Measurements from ENCODE around the gene CGGBP1.

Gene CGGBP1

GRCh38 chr3:88058581-88059379 lies at the start of gene CGGBP1, which contains the start of gene ZNF654:
Gene CGGBP1 (minus strand): TSS chr3:88059005. CDS start chr3:88055976, 3,029 bp downstream.
Gene ZNF654 (plus strand): TSS chr3:88059255. CDS start chr3:88059320, 65 bp downstream.
- no peaks in the 10 kb centered on the region for H3K27me3 ChIP-seq (ENCODE audit: insufficient read depth, low read length, poor library complexity)
- ATAC-seq (ENCODE audit: insufficient read depth, low read depth) (peak; percentile 90), DNase-seq (peak; percentile 99)
- peaks cover 56% of the 10 kb centered on the region for H3K4me1 ChIP-seq (ENCODE audit: insufficient read depth, low read length)
- H3K9ac ChIP-seq (ENCODE audit: low read depth, low read length): peak within 1 kb of the TSS; percentile 88
- peaks cover 41% of the 10 kb centered on the region for H3K36me3 ChIP-seq (ENCODE audit: insufficient read depth, low read length)
- peak within 1 kb of the TSS; percentile 93 for H3K4me2 ChIP-seq (ENCODE audit: insufficient read depth, low read length)
- peak within 1 kb of the TSS; percentile 92 to 97 for H3K4me3 ChIP-seq (ENCODE audit: low read depth in 1 of 2, low read length in 2 of 2)
- H3K27ac ChIP-seq (ENCODE audit: low read length): peak within 1 kb of the TSS; percentile 94
- no peak for TF ChIP-seq CTCF (IDR thresholded peaks at IDR 0.05; ENCODE audit: borderline replicate concordance, extremely low read depth, low read length, poor library complexity, severe bottlenecking)
- TF ChIP-seq EZH2 (IDR thresholded peaks at IDR 0.05; ENCODE audit: borderline replicate concordance, low read depth, low read length, severe bottlenecking): no peak
- no peaks in the 10 kb centered on the region for H3K9me3 ChIP-seq (ENCODE audit: insufficient read depth, low read length, severe bottlenecking)
- H3K79me2 ChIP-seq (ENCODE audit: insufficient read depth, low read length): peaks cover 75% of the 10 kb centered on the region
- H4K20me1 ChIP-seq (ENCODE audit: insufficient read depth, low read length): peaks cover 48% of the 10 kb centered on the region
- H2AFZ ChIP-seq (ENCODE audit: low read depth, low read length): peak within 1 kb of the TSS; percentile 87

- H3K79me2 ChIP-seq (ENCODE audit: insufficient read depth, low read length): peaks cover 47% of the 10 kb centered on the region
- H3K27me3 ChIP-seq (ENCODE audit: insufficient read depth, low read length, poor library complexity): no peaks in the 10 kb centered on the region
- no peaks in the 10 kb centered on the region for H4K20me1 ChIP-seq (ENCODE audit: insufficient read depth, low read length)
- no peak overlapping the region for H3K27ac ChIP-seq (ENCODE audit: low read length)
- DNase-seq (no peak), ATAC-seq (ENCODE audit: insufficient read depth, low read depth) (no peak)
- no peaks in the 10 kb centered on the region for H3K4me1 ChIP-seq (ENCODE audit: insufficient read depth, low read length)
- H3K4me2 ChIP-seq (ENCODE audit: insufficient read depth, low read length): no peak overlapping the region
- H3K9ac ChIP-seq (ENCODE audit: low read depth, low read length): no peak overlapping the region
- H2AFZ ChIP-seq (ENCODE audit: low read depth, low read length): no peak overlapping the region
- no peaks in the 10 kb centered on the region for H3K9me3 ChIP-seq (ENCODE audit: insufficient read depth, low read length, severe bottlenecking)
- no peak for TF ChIP-seq CTCF (IDR thresholded peaks at IDR 0.05; ENCODE audit: borderline replicate concordance, extremely low read depth, low read length, poor library complexity, severe bottlenecking)
- no peak for TF ChIP-seq EZH2 (IDR thresholded peaks at IDR 0.05; ENCODE audit: borderline replicate concordance, low read depth, low read length, severe bottlenecking)
- H3K4me3 ChIP-seq (ENCODE audit: low read depth in 1 of 2, low read length in 2 of 2): no peak overlapping the region
- no peaks in the 10 kb centered on the region; the same call in 1 of the 2 replicates for H3K36me3 ChIP-seq (ENCODE audit: insufficient read depth, low read length)
Measured at GRCh38 chr3:88105325-88105724, 46.5 kb upstream of the CGGBP1 start.

- Histone ChIP-seq H3K27me3 (ENCODE audit: insufficient read depth, low read length, poor library complexity) (no peaks in the 10 kb centered on the region), H3K79me2 (ENCODE audit: insufficient read depth, low read length) (peaks cover 35% of the 10 kb centered on the region), H3K27ac (ENCODE audit: low read length) (no peak overlapping the region), H3K9me3 (ENCODE audit: insufficient read depth, low read length, severe bottlenecking) (no peaks in the 10 kb centered on the region), H3K4me3 (ENCODE audit: low read depth in 1 of 2, low read length in 2 of 2) (no peak overlapping the region), H3K9ac (ENCODE audit: low read depth, low read length) (no peak overlapping the region), H3K4me1 (ENCODE audit: insufficient read depth, low read length) (no peaks in the 10 kb centered on the region), H3K4me2 (ENCODE audit: insufficient read depth, low read length) (no peak overlapping the region), H3K36me3 (ENCODE audit: insufficient read depth, low read length) (peaks cover 12% of the 10 kb centered on the region; the same call in 1 of the 2 replicates), H4K20me1 (ENCODE audit: insufficient read depth, low read length) (no peaks in the 10 kb centered on the region), H2AFZ (ENCODE audit: low read depth, low read length) (no peak overlapping the region)
- DNase-seq (no peak), ATAC-seq (ENCODE audit: insufficient read depth, low read depth) (no peak)
- no peak for TF ChIP-seq EZH2 (IDR thresholded peaks at IDR 0.05; ENCODE audit: borderline replicate concordance, low read depth, low read length, severe bottlenecking)
- no peak for TF ChIP-seq CTCF (IDR thresholded peaks at IDR 0.05; ENCODE audit: borderline replicate concordance, extremely low read depth, low read length, poor library complexity, severe bottlenecking)
Measured at GRCh38 chr3:88101142-88101541, 42.3 kb upstream of the CGGBP1 start.

Data from DND-41 (cell line).